HCT116 (cell line): Measurements from ENCODE around the gene DHDDS. TPM values are rescaled to one million over a fixed set of nuclear protein-coding genes. Genes with fewer than 3 reads are reported as not detected.

Experiments used
- ATAC-seq: fragments of 200-7000 bp; cut with Tn5 transposase; 2 replicates; pipeline ENCODE4 v1.9.1; 2020; ENCODE audit warnings: mild to moderate bottlenecking, moderate library complexity
- BruUV-seq: library from RNA; stranded (reverse); fragments of 400-500 nt; replicated peaks from 2 replicates; lab custom pipeline; 2021; lab: Mats Ljungman, UMichigan
- CTCF ChIA-PET: fragments of 300-600 bp; sonication (Branson Sonifier 250); formaldehyde crosslinking; loops from one replicate; lab custom pipeline; 2021; ENCODE audit warnings: antibody characterized with exemption; lab: Charles Lee
- POLR2A ChIA-PET: fragments of 300-600, 350-600 bp; sonication (Branson Sonifier 250); formaldehyde crosslinking; loops from one replicate; lab custom pipeline; 2021; ENCODE audit warnings: antibody characterized with exemption; lab: Charles Lee
- RAD21 ChIA-PET, 2 experiments: fragments of 300-600 bp; sonication (Branson Sonifier 250); formaldehyde crosslinking; loops; one replicate each; lab custom pipeline; 2023; ENCODE audit warnings: low total read pairs in 2 of 2; ENCODE audit not compliant: uncharacterized antibody in 2 of 2, unreplicated experiment in 2 of 2, low non-redundant PET in 1 of 2; lab: Charles Lee
- DNase-seq: peaks from one replicate; pipeline ENCODE4 v3.0.0-alpha.2; 2010; ENCODE audit warnings: low read depth, low spot score
- H2AFZ ChIP-seq: fragments of 200-600 bp; shearing (Covaris generic), sonication (generic); 2 replicates; pipeline ENCODE4 v1.6.1; 2017; ENCODE audit warnings: low read depth, mixed run types, mixed read lengths, antibody characterized with exemption, low read length; ENCODE audit not compliant: poor library complexity, severe bottlenecking
- H3K27ac ChIP-seq: 2 replicates; pipeline ENCODE4 v1.5.1; 2012; ENCODE audit warnings: low read depth, low read length
- H3K27me3 ChIP-seq: fragments of 200-600 bp; sonication (generic); 2 replicates; pipeline ENCODE4 v1.6.1; 2016; ENCODE audit warnings: mixed run types, low read length, mixed read lengths; ENCODE audit not compliant: insufficient read depth
- H3K36me3 ChIP-seq, 2 experiments: fragments of 200-500 bp in 1 of 2; fragments of 200-600 bp in 1 of 2; sonication (Bioruptor generic) in 1 of 2; sonication (generic) in 1 of 2; 2 replicates each; pipeline versions ENCODE4 v1.5.1 to v1.6.1; 2014 to 2016; ENCODE audit warnings: low read length in 2 of 2, inconsistent platforms in 1 of 2, mixed read lengths in 1 of 2, mixed run types in 1 of 2; ENCODE audit not compliant: insufficient read depth in 2 of 2, control insufficient read depth in 1 of 2
- H3K4me1 ChIP-seq, 2 experiments: fragments of 200-600 bp in 1 of 2; sonication (generic) in 1 of 2; 2 replicates each; pipeline versions ENCODE4 v1.5.1 to v1.6.1; 2012 to 2017; ENCODE audit warnings: low read length in 2 of 2, inconsistent platforms in 1 of 2, mild to moderate bottlenecking in 1 of 2, mixed read lengths in 1 of 2, mixed run types in 1 of 2, moderate library complexity in 1 of 2; ENCODE audit not compliant: insufficient read depth in 2 of 2, control insufficient read depth in 1 of 2
- H3K4me2 ChIP-seq: fragments of 200-600 bp; sonication (generic); 2 replicates; pipeline ENCODE4 v1.6.1; 2017; ENCODE audit warnings: mixed run types, low read length, mixed read lengths
- H3K4me3 ChIP-seq, 2 experiments: fragments of 200-600 bp in 1 of 2; sonication (generic) in 1 of 2; replicated peaks in 1 of 2; 2 replicates each; pipeline ENCODE4 v1.5.1; 2011 to 2016; ENCODE audit warnings: low read length in 2 of 2, control low read depth in 1 of 2, low read depth in 1 of 2, mild to moderate bottlenecking in 1 of 2, mixed read lengths in 1 of 2, mixed run types in 1 of 2
- H3K79me2 ChIP-seq: fragments of 200-600 bp; sonication (generic); 2 replicates; pipeline ENCODE4 v1.6.1; 2017; ENCODE audit warnings: mild to moderate bottlenecking, mixed run types, low read length, moderate library complexity, mixed read lengths; ENCODE audit not compliant: insufficient read depth
- H3K9ac ChIP-seq: fragments of 200-600 bp; sonication (generic); 2 replicates; pipeline ENCODE4 v1.6.1; 2016; ENCODE audit warnings: low read length, mixed read lengths
- H3K9me2 ChIP-seq: fragments of 200-600 bp; sonication (generic), shearing (Covaris generic); 2 replicates; pipeline ENCODE4 v1.6.1; 2017; ENCODE audit warnings: mixed run types, mild to moderate bottlenecking, moderate library complexity; ENCODE audit not compliant: insufficient read depth
- H3K9me3 ChIP-seq, 2 experiments: fragments of 200-500 bp in 1 of 2; fragments of 200-600 bp in 1 of 2; sonication (Bioruptor generic) in 1 of 2; sonication (generic) in 1 of 2; 2 replicates each; pipeline ENCODE4 v1.6.1; 2014 to 2017; ENCODE audit warnings: low read length in 2 of 2, mixed read lengths in 2 of 2, inconsistent platforms in 1 of 2, low read depth in 1 of 2, mild to moderate bottlenecking in 1 of 2, mixed run types in 1 of 2, moderate library complexity in 1 of 2; ENCODE audit not compliant: control insufficient read depth in 1 of 2, insufficient read depth in 1 of 2
- H4K20me1 ChIP-seq: fragments of 200-600 bp; sonication (generic), shearing (Covaris generic); 2 replicates; pipeline ENCODE4 v1.6.1; 2017; ENCODE audit warnings: mixed run types, mild to moderate bottlenecking, moderate library complexity; ENCODE audit not compliant: insufficient read depth
- CBX3 ChIP-seq: IDR thresholded peaks from 2 replicates; pipeline ENCODE4 v1.6.1; 2012; ENCODE audit warnings: low read depth
- CEBPB ChIP-seq: IDR thresholded peaks from 2 replicates; pipeline ENCODE4 v1.6.1; 2012; ENCODE audit warnings: low read depth
- EZH2phosphoT487 ChIP-seq: fragments of 200-600 bp; IDR thresholded peaks from 2 replicates; pipeline ENCODE4 v1.6.1; 2018; ENCODE audit warnings: antibody characterized with exemption, borderline replicate concordance
- POLR2AphosphoS5 ChIP-seq: IDR thresholded peaks from 2 replicates; pipeline ENCODE4 v1.6.1; 2011; ENCODE audit warnings: mild to moderate bottlenecking, low read depth, low read length, moderate library complexity
- SIN3A ChIP-seq: IDR thresholded peaks from 2 replicates; pipeline ENCODE4 v1.6.1; 2012; ENCODE audit warnings: low read depth
- TCF7L2 ChIP-seq: IDR thresholded peaks from 2 replicates; pipeline ENCODE4 v1.7.0; 2011; ENCODE audit warnings: borderline replicate concordance, inconsistent platforms; ENCODE audit not compliant: insufficient read depth, insufficient read length; ENCODE audit errors: extremely low read depth
- intact Hi-C: fragments of 100-400 bp; cut with micrococcal nuclease; formaldehyde crosslinking; loops from 2 replicates; pipeline ENCODE4 v1.10.0; 2022
- total RNA-seq: library from RNA; stranded (reverse); gene quantifications from one replicate; pipeline ENCODE4 v1.2.1, GENCODE V29; 2021; ENCODE audit not compliant: unreplicated experiment
- TF ChIP-seq, protein P1 (sequence below): IDR thresholded peaks from 2 replicates; pipeline ENCODE4 v1.6.1; 2011; ENCODE audit warnings: mild to moderate bottlenecking, low read length, moderate library complexity; ENCODE audit not compliant: insufficient replicate concordance; ENCODE audit errors: extremely low read depth
- TF ChIP-seq, protein P2 (sequence below): IDR thresholded peaks from 2 replicates; pipeline ENCODE4 v1.6.1; 2012

The DHDDS gene
- total RNA-seq, 1 experiment from 2014 or later = 46.0 TPM

DNA sequence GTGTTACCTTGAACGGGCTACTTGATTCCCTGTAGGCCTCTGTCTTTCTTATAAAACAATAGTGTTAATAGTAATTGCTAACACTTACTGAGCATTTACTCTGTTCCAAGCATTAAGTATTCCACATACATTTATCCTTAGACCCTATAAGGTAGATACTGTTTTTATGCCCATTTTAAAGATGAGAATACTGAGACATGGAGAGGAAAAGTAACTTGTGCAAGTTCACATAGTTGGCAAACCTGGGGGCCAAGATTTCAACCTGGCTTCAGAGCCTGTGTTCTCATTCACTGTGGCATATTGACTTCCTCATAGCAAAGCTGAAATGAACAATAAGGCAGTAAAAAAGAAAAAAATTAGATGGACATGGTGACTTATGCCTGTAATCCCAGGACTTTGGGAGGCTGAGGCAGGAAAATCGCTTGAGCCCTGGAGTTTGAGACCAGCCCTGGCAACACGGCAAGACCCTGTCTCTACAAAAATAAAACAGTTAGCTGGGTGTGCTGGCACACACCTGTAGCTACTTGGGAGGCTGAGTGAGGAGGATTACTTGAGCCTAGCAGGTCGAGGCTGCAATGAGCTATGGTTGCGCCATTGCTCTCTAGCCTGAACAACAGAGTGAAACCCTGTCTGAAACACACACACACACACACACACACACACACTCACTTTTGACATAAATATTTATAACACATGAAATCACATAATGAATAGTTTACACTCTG is 20.5 kb downstream of the DHDDS start (continued):
- TF ChIP-seq, protein P1, sequence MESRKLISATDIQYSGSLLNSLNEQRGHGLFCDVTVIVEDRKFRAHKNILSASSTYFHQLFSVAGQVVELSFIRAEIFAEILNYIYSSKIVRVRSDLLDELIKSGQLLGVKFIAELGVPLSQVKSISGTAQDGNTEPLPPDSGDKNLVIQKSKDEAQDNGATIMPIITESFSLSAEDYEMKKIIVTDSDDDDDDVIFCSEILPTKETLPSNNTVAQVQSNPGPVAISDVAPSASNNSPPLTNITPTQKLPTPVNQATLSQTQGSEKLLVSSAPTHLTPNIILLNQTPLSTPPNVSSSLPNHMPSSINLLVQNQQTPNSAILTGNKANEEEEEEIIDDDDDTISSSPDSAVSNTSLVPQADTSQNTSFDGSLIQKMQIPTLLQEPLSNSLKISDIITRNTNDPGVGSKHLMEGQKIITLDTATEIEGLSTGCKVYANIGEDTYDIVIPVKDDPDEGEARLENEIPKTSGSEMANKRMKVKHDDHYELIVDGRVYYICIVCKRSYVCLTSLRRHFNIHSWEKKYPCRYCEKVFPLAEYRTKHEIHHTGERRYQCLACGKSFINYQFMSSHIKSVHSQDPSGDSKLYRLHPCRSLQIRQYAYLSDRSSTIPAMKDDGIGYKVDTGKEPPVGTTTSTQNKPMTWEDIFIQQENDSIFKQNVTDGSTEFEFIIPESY = no peak
- no peak for TF ChIP-seq CEBPB

DNA sequence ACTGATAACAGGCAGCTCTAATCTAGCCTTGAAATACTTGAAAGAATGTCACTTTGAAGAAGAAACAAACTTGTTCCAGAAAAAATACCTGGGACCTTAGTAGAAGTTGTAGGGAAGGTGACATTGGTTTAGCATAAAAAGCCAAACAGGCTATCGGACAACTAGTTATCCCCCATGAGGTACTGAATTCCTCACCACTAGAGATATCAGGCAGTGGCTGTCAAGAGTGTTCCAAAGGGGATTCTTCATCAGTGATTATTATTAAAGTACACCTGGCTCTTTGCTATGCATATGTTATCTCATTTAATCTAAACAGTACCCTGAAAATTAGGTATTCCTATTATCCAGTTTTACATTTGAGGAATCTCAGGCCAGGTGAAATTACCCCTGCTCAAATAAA is 27.0 kb downstream of the DHDDS start:
- no peaks in the 10 kb centered on the region for H3K79me2 ChIP-seq
- BruUV-seq = no TSS peak
- H4K20me1 ChIP-seq = no peaks in the 10 kb centered on the region
- intact Hi-C loops = no loop called here
- H3K36me3 ChIP-seq = peaks cover 4 to 11% of the 10 kb centered on the region in 2 experiments; a peak in 2 of 4 replicates
- H3K27me3 ChIP-seq = no peaks in the 10 kb centered on the region
- H3K9me3 ChIP-seq = no peaks in the 10 kb centered on the region
- TF ChIP-seq POLR2AphosphoS5 = no peak
- no peak for TF ChIP-seq CBX3
- TF ChIP-seq, protein P2, sequence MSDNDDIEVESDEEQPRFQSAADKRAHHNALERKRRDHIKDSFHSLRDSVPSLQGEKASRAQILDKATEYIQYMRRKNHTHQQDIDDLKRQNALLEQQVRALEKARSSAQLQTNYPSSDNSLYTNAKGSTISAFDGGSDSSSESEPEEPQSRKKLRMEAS = no peak
- no peak for TF ChIP-seq EZH2phosphoT487
- TF ChIP-seq TCF7L2 = no peak
- no peak for TF ChIP-seq SIN3A
- H3K4me3 ChIP-seq = no peak overlapping the region
- ChIA-PET CTCF (no interaction called here), POLR2A (no interaction called here), RAD21 (no interaction called here)
- no peaks in the 10 kb centered on the region for H3K9me2 ChIP-seq
- H2AFZ ChIP-seq = no peak overlapping the region
- no peak overlapping the region for H3K9ac ChIP-seq
- no peak overlapping the region for H3K4me2 ChIP-seq
- H3K4me1 ChIP-seq = no peaks in the 10 kb centered on the region
- ATAC-seq (no peak), DNase-seq (no peak)
- no peak overlapping the region for H3K27ac ChIP-seq
